ENCODE data around the gene LRPPRC. TPM values are rescaled to one million over a fixed set of nuclear protein-coding genes. Genes with fewer than 3 reads are reported as not detected.

The LRPPRC gene
- total and polyA plus RNA-seq, 2 experiments from 2014 or later = 163 to 200 TPM

- peaks cover 98% of the 10 kb centered on the region for H3K79me2 ChIP-seq (replicated peaks; ENCODE audit: insufficient read depth)
- no peak overlapping the region for H3K4me3 ChIP-seq
- H4K20me1 ChIP-seq (replicated peaks; ENCODE audit: insufficient read depth) = peaks cover 51% of the 10 kb centered on the region
- no peaks in the 10 kb centered on the region for H3K27me3 ChIP-seq (ENCODE audit: insufficient read depth)
- DNase-seq (ENCODE audit: low spot score) = no peak
- Mint-ChIP-seq H3K9me3 (no peaks in the 10 kb centered on the region), H3K4me3 (no peak overlapping the region; the same call in 2 of the 3 replicates), H3K4me1 (peaks cover 29% of the 10 kb centered on the region; the same call in 2 of the 3 replicates), H3K27me3 (ENCODE audit: insufficient read depth, low read depth, poor library complexity) (peaks cover 3% of the 10 kb centered on the region), H3K27ac (peak overlapping the region; percentile 92), H3K36me3 (ENCODE audit: low read depth) (peaks cover 59% of the 10 kb centered on the region)
- H3K36me3 ChIP-seq (ENCODE audit: insufficient read depth) = peaks cover 22% of the 10 kb centered on the region; the same call in 1 of the 2 replicates
- H2AFZ ChIP-seq = no peak overlapping the region
- H3K4me2 ChIP-seq = no peak overlapping the region
- peak overlapping the region; percentile 64; the same call in 1 of the 2 replicates for H3K27ac ChIP-seq (ENCODE audit: low read depth)
- H3K9me2 ChIP-seq (ENCODE audit: insufficient read depth) = no peaks in the 10 kb centered on the region
- H3F3A ChIP-seq (replicated peaks; ENCODE audit: low read depth) = no peaks in the 10 kb centered on the region
- no peak for TF ChIP-seq EZH2 (IDR thresholded peaks at IDR 0.05; ENCODE audit: low read depth, unreplicated experiment)
- TF ChIP-seq ZNF462 (CRISPR knock-in tag; IDR thresholded peaks at IDR 0.05) = no peak
- no peak for TF ChIP-seq NANOG (IDR thresholded peaks at IDR 0.05; ENCODE audit: borderline replicate concordance)
- no peak for TF ChIP-seq JUNB (IDR thresholded peaks at IDR 0.05; ENCODE audit: unreplicated experiment)
- no peak for ATAC-seq
- peaks cover 4% of the 10 kb centered on the region; the same call in 1 of the 2 replicates for H3K4me1 ChIP-seq (ENCODE audit: insufficient read depth)
These were observed 10.4 kb downstream of the LRPPRC start for GRCh38 chr2:43985359-43985758.

GRCh38 chr2:43984533-43984932, 11.3 kb downstream of the LRPPRC start:
- Histone ChIP-seq H3K9me2 (ENCODE audit: insufficient read depth) (no peaks in the 10 kb centered on the region), H3K79me2 (replicated peaks; ENCODE audit: insufficient read depth) (peaks cover 96% of the 10 kb centered on the region), H3K36me3 (ENCODE audit: insufficient read depth) (peaks cover 26% of the 10 kb centered on the region), H2AFZ (no peak overlapping the region), H3K27ac (ENCODE audit: low read depth) (peak overlapping the region; percentile 64; the same call in 1 of the 2 replicates), H3K4me1 (ENCODE audit: insufficient read depth) (peaks cover 4% of the 10 kb centered on the region; the same call in 1 of the 2 replicates), H3K4me2 (no peak overlapping the region), H3F3A (replicated peaks; ENCODE audit: low read depth) (no peaks in the 10 kb centered on the region), H3K27me3 (ENCODE audit: insufficient read depth) (no peaks in the 10 kb centered on the region), H4K20me1 (replicated peaks; ENCODE audit: insufficient read depth) (peaks cover 43% of the 10 kb centered on the region), H3K4me3 (no peak overlapping the region)
- ATAC-seq (no peak), DNase-seq (ENCODE audit: low spot score) (no peak)
- Mint-ChIP-seq H3K27me3 (ENCODE audit: insufficient read depth, low read depth, poor library complexity) (peaks cover 4% of the 10 kb centered on the region), H3K27ac (peak overlapping the region; percentile 64), H3K4me1 (peaks cover 28% of the 10 kb centered on the region; the same call in 2 of the 3 replicates), H3K36me3 (ENCODE audit: low read depth) (peaks cover 62% of the 10 kb centered on the region), H3K4me3 (peak overlapping the region; percentile 12; the same call in 1 of the 3 replicates), H3K9me3 (no peaks in the 10 kb centered on the region)
- TF ChIP-seq JUNB (IDR thresholded peaks at IDR 0.05; ENCODE audit: unreplicated experiment) = no peak
- no peak for TF ChIP-seq STAT1 (IDR thresholded peaks at IDR 0.05; ENCODE audit: unreplicated experiment)
- no peak for TF ChIP-seq CTCF (conservative IDR thresholded peaks at IDR 0.05; ENCODE audit: low read depth in 2 of 2)
- TF ChIP-seq EZH2 (IDR thresholded peaks at IDR 0.05; ENCODE audit: low read depth, unreplicated experiment) = no peak
- TF ChIP-seq CREB1 (CRISPR knock-in tag; IDR thresholded peaks at IDR 0.05; ENCODE audit: low read depth) = no peak
- no peak for TF ChIP-seq POLR2AphosphoS5 (IDR thresholded peaks at IDR 0.05; ENCODE audit: low read depth)
- TF ChIP-seq ETS1 (IDR thresholded peaks at IDR 0.05) = no peak
- no peak for TF ChIP-seq EZH2phosphoT487 (IDR thresholded peaks at IDR 0.05; ENCODE audit: unreplicated experiment)
